ENCODE data around the gene CALCOCO1. TPM values are rescaled to one million over a fixed set of nuclear protein-coding genes. Genes with fewer than 3 reads are reported as not detected.

CALCOCO1 gene
- total and polyA plus RNA-seq, 2 of the 8 experiments (the other 6 are each of a cell fraction or from before 2014, with no cell fraction given), result 20.3 to 39.3 TPM

DNA sequence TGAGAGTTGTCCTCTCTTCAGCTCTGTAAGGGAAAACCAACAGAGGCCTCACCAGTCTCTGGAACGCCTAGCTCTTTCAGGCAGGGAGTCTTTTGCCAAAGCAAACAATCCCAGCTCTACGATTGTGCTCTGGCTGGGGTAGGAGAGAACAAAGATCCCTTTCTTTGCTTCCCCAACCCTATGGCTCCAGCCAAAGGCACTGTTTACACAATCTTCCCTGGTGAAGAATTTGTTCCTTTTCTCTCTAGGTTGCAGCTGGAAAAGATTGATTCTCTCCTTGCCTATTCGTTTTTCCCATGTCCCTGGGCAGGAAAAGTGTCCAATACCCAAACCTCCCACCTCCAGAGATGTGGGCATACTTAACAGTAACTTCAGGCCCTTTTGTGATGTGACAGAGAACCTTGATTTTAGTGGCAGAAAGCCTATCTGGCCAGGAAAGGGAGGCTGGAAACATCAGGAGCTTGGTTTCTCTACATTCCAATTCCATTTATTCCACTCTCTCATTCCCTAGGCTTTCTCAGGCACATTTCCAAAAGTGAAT, 68.2 kb downstream of the CALCOCO1 start:
- no peaks in the 10 kb centered on the region for H3K79me2 ChIP-seq (ENCODE audit: control insufficient read depth in 1 of 2, insufficient read depth in 2 of 2, low read length in 2 of 2)
- H3K23me2 ChIP-seq (ENCODE audit: low read depth, low read length), result no peaks in the 10 kb centered on the region
- no peak for FAIRE-seq
- no peak overlapping the region for H2BK20ac ChIP-seq (ENCODE audit: low read length)
- H3K18ac ChIP-seq (ENCODE audit: extremely low read depth, low read length), result peak overlapping the region; percentile 73; the same call in 1 of the 2 replicates
- no peak overlapping the region for H3K14ac ChIP-seq (ENCODE audit: insufficient read length)
- H2AK5ac ChIP-seq (ENCODE audit: low read depth, low read length), result no peak overlapping the region
- no peak overlapping the region; a peak in 1 of 8 replicates for H3K4me3 ChIP-seq (ENCODE audit: extremely low read depth in 1 of 4, insufficient read depth in 2 of 4, low read depth in 3 of 4, low read length in 4 of 4)
- no peak overlapping the region for H4K8ac ChIP-seq (ENCODE audit: extremely low read depth, insufficient read depth, low read length)
- peak overlapping the region; percentile 40; the same call in 1 of the 2 replicates for H2BK15ac ChIP-seq (ENCODE audit: low read length)
- H3K4me2 ChIP-seq (ENCODE audit: insufficient read depth in 1 of 2, low read depth in 2 of 2, low read length in 2 of 2), result peak overlapping the region in 1 of 2 experiments; percentile 36; a peak in 1 of 4 replicates
- no peak overlapping the region for H2BK12ac ChIP-seq (ENCODE audit: low read depth, low read length)
- H2AFZ ChIP-seq (ENCODE audit: low read length), result no peak overlapping the region
- H3K27me3 ChIP-seq (replicated peaks in 1 of 4; ENCODE audit: control insufficient read depth in 3 of 4, extremely low read depth in 1 of 4, insufficient read depth in 3 of 4, low read length in 3 of 4), result no peaks in the 10 kb centered on the region
- no peak overlapping the region for H4K5ac ChIP-seq (ENCODE audit: insufficient read length, low read depth, low read length)
- peaks cover 3 to 13% (median 4%) of the 10 kb centered on the region in 4 experiments; a peak in 5 of 7 replicates for H3K4me1 ChIP-seq (replicated peaks in 1 of 4; ENCODE audit: control insufficient read depth in 3 of 4, insufficient read depth in 4 of 4, low read length in 3 of 4)
- H4K20me1 ChIP-seq (replicated peaks in 1 of 2; ENCODE audit: control insufficient read depth in 1 of 2, insufficient read depth in 2 of 2, low read length in 2 of 2), result no peaks in the 10 kb centered on the region
- H2BK120ac ChIP-seq (replicated peaks; ENCODE audit: low read depth, low read length), result no peak overlapping the region
- no peak for DNase-seq (ENCODE audit: low read depth in 1 of 2, low spot score in 2 of 2)
- H2BK5ac ChIP-seq (ENCODE audit: low read depth, low read length), result no peak overlapping the region; the same call in 1 of the 2 replicates
- POLR2A ChIA-PET (ENCODE audit: partially characterized antibody), result interaction anchor here (0.7 to 15.7 kb wide), 13 partner anchors 8 to 158 kb away, joined by 3 to 246 read pairs (median 4); partner anchors contain the start of genes ATP5MC2 and TARBP2
- no peak overlapping the region for H3K23ac ChIP-seq (ENCODE audit: insufficient read length)
- H3K9ac ChIP-seq (replicated peaks in 1 of 4; ENCODE audit: extremely low read depth in 1 of 4, low read depth in 3 of 4, low read length in 3 of 4), result peak overlapping the region in 1 of 4 experiments; percentile 16; a peak in 2 of 7 replicates
- no peak overlapping the region for H3K56ac ChIP-seq (replicated peaks; ENCODE audit: insufficient read length, low read depth, low read length)
- 53% methylated on average over 3 of the region's 3 CpGs; no CpG with 5 or more reads in 1 of the 2 experiments for WGBS, 2 experiments (ENCODE audit: extremely low coverage in 1 of 2, insufficient coverage in 1 of 2, insufficient read length in 1 of 2, insufficient replicate concordance in 2 of 2, low coverage in 1 of 2, low lambda C conversion rate in 2 of 2, missing lambda C conversion rate in 1 of 2)
- CTCF ChIA-PET (ENCODE audit: partially characterized antibody), result interaction anchor here (0.6 to 2.1 kb wide), 12 partner anchors 9 to 115 kb away, joined by 3 to 7 read pairs (median 3); partner anchors contain the start of gene ATP5MC2
- H3K9me3 ChIP-seq (ENCODE audit: insufficient read depth in 2 of 2, low read depth in 1 of 2, low read length in 1 of 2), result no peaks in the 10 kb centered on the region
- H3K4ac ChIP-seq (replicated peaks; ENCODE audit: insufficient read length, low read depth, low read length), result no peak overlapping the region
- H4K91ac ChIP-seq (replicated peaks; ENCODE audit: insufficient read length, low read length), result no peak overlapping the region
- peaks cover 0 to 12% (median 5%) of the 10 kb centered on the region in 4 experiments; a peak in 4 of 8 replicates for H3K36me3 ChIP-seq (ENCODE audit: control insufficient read depth in 2 of 4, insufficient read depth in 4 of 4, low read length in 3 of 4)
- H3K79me1 ChIP-seq (ENCODE audit: low read depth, low read length), result no peaks in the 10 kb centered on the region
- peak overlapping the region; percentile 16 for H3K27ac ChIP-seq (ENCODE audit: low read depth, low read length)
- no peak for TF ChIP-seq JUN (IDR thresholded peaks at IDR 0.05; ENCODE audit: low read depth, low read length)
- TF ChIP-seq SUZ12 (IDR thresholded peaks at IDR 0.05; ENCODE audit: low read length), result no peak
- no peak for TF ChIP-seq MAFK (IDR thresholded peaks at IDR 0.05; ENCODE audit: low read depth, low read length)
- TF ChIP-seq SIRT6 (IDR thresholded peaks at IDR 0.05; ENCODE audit: low read length), result no peak
- no peak for TF ChIP-seq SRF (IDR thresholded peaks at IDR 0.05; ENCODE audit: low read depth, low read length)
- TF ChIP-seq POLR2AphosphoS5 (IDR thresholded peaks at IDR 0.05; ENCODE audit: low read depth, low read length), result no peak
- TF ChIP-seq, protein P1, sequence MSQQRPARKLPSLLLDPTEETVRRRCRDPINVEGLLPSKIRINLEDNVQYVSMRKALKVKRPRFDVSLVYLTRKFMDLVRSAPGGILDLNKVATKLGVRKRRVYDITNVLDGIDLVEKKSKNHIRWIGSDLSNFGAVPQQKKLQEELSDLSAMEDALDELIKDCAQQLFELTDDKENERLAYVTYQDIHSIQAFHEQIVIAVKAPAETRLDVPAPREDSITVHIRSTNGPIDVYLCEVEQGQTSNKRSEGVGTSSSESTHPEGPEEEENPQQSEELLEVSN (IDR thresholded peaks at IDR 0.05), result no peak
- 0 out of 4 replicates have a peak, but pooled peaks of 1 of the 2 experiments have one; percentile 1 for TF ChIP-seq RAD21 (IDR thresholded peaks at IDR 0.05 in 1 of 2, conservative IDR thresholded peaks at IDR 0.05 in 1 of 2; ENCODE audit: low read depth in 2 of 2, low read length in 2 of 2)
- TF ChIP-seq TAF1 (IDR thresholded peaks at IDR 0.05; ENCODE audit: low read depth, low read length), result no peak; the same call in 1 of the 2 replicates
- TF ChIP-seq POLR2A (IDR thresholded peaks at IDR 0.05; ENCODE audit: control extremely low read depth in 1 of 2, low read depth in 2 of 2, low read length in 2 of 2), result peak in 1 of 2 experiments; percentile 47; a peak in 1 of 3 replicates
- TF ChIP-seq TBP (IDR thresholded peaks at IDR 0.05; ENCODE audit: low read depth, low read length), result no peak
- TF ChIP-seq PHF8 (conservative IDR thresholded peaks at IDR 0.05; ENCODE audit: low read depth, low read length), result no peak
- no peak for TF ChIP-seq TCF12 (IDR thresholded peaks at IDR 0.05; ENCODE audit: low read depth, low read length)
